NCI-H82 treated with DMSO at 0.1 percent for 48 hours (cell line): ENCODE data around the gene NOXO1.
"Not testable (repeated sequence)": the region's sequence is repeated elsewhere in the genome, so short reads cannot be mapped to it uniquely, and the experiment has no call there.

Source experiments
- DNase-seq: peaks from one replicate; lab custom pipeline; 2025; ENCODE audit not compliant: unreplicated experiment; lab: John Stamatoyannopoulos, UW

NOXO1 gene

GRCh38 chr16:1963806-1964505 lies 17.3 kb downstream of the NOXO1 start:
- DNase-seq: no peak

DNA sequence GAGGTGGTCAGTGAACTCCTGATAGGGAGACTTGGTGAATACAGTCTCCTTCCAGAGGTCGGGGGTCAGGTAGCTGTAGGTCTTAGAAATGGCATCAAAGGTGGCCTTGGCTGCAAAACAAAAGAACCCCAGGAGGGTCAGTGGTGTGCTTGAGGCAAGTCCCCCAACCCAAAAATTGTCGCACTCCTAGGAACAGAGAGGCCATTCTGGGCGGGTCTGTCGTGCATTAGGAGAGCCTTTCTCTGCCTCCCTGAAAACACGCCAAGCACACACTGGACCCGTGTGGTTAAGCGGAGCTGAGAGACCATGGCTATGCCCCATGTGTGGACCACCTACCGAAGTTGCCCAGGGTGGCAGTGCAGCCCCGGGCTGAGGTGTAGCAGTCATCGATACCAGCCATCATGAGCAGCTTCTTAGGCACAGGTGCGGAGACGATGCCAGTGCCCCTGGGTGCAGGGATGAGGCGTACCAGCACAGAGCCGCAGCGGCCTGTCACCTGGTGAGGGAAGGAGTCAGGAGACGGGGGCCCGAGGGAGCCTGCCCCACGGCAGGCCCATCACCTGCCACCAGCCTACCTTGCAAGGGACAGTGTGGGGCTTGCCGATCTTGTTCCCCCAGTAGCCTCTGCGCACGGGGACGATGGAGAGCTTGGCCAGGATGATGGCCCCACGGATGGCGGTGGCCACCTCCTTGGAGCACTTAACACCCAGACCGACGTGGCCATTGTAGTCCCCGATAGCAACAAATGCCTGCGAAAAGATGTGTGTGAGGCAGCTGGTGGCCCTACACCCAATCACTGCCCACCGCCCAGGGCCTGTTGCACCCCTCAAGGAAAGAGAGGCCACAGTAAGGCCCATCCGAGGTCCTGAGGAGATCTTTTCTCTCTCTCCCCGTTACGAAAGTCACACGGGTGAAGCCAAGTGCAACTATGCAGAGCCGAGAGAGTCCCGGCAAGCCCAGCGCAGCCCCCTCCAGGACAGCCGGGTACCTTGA lies 18.8 kb downstream of the NOXO1 start:
- not testable (repeated sequence) for DNase-seq

GRCh38 chr16:1961651-1962067 lies 19.6 kb downstream of the NOXO1 start:
- no peak for DNase-seq

DNA sequence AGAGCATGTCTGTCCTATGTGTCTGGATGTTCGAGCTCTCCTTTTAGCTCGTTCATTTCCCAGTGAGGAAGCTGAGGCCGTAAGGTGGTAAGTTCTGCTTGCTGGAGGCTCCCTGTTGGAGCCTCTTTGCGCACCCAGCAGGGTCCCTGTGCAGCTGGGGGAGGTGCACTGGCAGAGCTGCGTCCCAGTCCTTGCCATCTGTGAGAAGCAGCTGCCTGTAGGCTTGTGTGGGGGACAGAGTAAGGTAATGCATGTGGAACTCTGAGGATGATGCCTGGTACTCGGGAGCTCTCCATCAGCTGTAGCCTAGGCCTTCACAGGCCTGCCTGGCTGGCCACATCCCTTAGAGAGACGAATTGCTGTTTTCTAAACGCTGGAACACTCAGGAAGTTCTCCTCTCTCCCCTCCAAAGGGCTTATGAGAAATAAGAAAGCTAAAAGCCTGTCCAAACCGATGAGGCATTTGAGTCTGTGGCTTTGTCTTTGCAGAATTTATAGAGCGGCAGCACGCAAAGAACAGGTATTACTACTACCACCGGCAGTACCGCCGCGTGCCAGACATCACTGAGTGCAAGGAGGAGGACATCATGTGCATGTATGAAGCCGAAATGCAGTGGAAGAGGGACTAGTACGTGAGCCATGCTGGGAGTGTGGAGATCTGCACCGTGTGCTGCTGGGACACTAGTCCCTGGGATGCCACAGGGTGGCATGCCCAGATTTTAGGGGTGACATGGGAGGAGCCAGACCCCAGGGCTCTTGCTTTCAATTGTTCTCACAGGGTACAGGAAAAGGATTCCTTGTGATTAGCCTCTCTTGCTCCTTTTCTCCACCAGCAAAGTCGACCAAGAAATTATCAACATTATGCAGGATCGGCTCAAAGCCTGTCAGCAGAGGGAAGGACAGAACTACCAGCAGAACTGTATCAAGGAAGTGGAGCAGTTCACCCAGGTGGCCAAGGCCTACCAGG lies 20.3 kb downstream of the NOXO1 start:
- DNase-seq: peak; percentile 62

- peak; percentile 51 for DNase-seq
Measured at GRCh38 chr16:1959269-1960039, 21.8 kb downstream of the NOXO1 start, which contains the start of gene NDUFB10. NDUFB10 (plus strand) TSS chr16:1959538; CDS start chr16:1959625, 87 bp downstream.

DNA sequence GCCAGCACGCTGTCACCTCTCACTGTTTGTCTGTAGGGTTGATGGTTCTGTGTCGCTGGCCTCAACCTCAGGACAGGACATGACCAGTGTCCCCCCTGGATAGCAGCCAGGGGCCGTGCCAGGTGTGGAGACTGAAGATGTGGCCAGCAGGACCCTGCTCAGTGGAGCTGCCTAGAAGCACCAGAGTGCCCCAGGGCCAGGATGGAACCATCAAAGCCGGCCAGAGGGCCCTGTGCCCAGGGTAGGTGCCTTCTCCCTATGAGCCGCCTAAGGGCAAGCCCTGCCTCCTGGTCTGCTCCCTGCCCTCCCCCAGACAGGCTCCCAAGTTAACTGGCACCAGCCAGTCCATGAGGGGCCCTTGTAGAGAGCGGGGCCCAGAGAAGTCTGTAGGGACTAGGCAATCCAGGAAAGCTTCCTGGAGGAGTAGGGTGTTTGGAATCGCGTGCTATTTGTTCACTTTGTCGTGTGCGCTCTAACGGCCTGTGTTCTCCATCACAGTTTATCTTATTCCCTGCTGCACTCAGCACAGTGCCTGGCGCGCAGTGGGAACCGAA lies 22.5 kb downstream of the NOXO1 start:
- no peak for DNase-seq

GRCh38 chr16:1958143-1958491 lies 23.2 kb downstream of the NOXO1 start:
- not testable (repeated sequence) for DNase-seq

DNA sequence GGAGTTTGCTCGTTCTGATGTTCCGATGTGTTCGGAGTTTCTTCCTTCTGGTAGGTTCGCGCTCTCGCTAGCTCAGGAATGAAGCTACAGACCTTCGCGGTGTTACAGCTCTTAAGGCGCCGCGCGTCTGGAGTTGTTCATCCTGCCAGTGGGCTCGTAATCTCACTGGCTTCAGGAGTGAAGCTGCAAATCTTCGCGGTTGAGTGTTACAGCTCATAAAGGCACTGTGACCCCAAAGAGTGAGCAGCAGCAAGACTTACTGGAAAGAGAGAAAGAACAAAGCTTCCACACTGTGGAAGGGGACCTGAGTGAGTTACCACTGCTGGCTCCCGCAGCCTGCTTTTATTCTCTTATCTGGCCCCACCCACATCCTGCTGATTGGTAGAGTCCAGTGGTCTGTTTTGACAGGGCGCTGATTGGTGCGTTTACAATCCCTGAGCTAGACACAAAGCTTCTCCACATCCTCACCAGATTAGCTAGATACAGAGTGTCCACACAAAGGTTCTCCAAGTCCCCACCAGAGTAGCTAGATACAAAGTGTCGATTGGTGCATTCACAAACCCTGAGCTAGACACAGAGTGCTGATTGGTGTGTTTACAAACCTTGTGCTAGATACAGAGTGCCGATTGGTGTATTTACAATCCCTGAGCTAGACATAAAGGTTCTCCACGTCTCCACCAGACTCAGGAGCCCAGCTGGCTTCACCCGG lies 23.7 kb downstream of the NOXO1 start:
- not testable (repeated sequence) for DNase-seq

GRCh38 chr16:1953734-1954133 lies 27.5 kb downstream of the NOXO1 start:
- no peak for DNase-seq

- DNase-seq: no peak
Measured at GRCh38 chr16:1950559-1950958, 30.7 kb downstream of the NOXO1 start.

GRCh38 chr16:1950047-1950446 lies 31.2 kb downstream of the NOXO1 start:
- DNase-seq: no peak

DNA sequence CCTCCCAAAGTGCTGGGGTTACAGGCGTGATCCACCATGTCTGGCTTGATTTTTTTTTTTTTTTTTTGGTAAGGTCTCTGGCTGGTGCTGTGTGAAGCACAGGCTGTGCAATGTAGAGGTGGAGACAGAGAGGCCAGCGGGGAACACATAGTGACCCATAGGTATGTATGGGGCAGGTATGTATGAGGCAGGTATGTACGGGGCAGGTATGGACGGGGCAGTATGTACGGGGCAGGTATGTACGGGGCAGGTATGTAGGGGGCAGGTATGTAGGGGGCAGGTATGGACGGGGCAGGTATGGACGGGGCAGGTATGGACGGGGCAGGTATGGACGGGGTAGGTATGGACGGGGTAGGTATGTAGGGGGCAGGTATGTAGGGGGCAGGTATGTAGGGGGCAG lies 31.8 kb downstream of the NOXO1 start:
- DNase-seq: no peak

DNA sequence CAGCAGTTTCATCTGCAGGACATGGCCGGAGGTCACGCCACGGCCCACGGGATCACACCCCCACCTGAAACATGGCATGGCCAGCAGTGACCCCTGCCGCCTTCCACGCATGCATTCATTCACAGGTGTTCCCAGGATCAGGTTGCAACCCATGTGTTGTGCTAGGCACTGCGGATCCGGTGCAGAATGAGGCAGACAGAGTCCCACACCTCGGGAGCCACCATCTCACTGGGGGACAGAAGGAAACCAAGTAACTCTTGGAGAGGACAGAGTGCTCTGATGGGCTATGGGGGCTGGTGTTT lies 33.9 kb downstream of the NOXO1 start:
- DNase-seq: no peak

DNA sequence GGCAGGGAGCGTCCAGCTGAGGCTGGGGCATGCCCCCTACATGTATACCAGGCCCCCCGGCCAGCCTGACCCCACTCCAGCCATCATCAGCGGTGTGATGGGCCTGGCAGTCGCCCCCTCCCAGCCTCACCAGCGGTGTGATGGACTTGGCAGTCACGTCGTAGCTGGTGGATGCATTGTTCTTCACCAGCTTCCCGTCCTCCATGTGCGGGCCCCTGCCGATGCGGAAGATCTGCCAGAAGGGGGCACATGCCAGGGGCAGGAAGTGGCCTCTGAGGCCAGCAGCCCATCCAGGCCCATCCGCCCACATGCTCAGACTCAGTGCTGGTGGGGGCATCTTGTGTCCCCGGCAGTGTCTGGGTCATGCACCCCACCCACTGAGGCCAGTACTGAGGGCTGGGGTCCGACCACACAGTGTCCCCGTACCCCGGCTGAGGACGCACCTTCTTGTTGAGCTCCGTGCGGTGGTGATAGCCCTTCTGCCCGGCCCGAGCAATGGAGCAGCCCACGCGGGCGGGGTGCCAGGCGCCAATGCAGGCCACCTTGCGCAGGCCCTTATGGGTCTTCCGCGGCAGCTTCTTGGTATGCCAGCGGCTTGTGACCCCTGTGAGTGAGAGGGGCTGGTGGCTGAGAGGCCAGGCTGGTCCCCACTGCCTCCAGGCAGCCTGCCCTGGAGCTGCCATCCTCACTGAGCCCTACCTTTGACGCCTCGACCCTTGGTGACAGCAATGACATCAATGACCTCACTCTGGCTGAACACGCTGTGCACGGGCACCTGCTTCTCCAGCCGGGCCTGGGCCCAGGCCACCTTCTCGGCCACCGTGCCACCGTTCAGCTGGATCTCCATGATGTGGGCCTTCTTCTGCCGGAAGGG lies 34.5 kb downstream of the NOXO1 start:
- DNase-seq: no peak

DNA sequence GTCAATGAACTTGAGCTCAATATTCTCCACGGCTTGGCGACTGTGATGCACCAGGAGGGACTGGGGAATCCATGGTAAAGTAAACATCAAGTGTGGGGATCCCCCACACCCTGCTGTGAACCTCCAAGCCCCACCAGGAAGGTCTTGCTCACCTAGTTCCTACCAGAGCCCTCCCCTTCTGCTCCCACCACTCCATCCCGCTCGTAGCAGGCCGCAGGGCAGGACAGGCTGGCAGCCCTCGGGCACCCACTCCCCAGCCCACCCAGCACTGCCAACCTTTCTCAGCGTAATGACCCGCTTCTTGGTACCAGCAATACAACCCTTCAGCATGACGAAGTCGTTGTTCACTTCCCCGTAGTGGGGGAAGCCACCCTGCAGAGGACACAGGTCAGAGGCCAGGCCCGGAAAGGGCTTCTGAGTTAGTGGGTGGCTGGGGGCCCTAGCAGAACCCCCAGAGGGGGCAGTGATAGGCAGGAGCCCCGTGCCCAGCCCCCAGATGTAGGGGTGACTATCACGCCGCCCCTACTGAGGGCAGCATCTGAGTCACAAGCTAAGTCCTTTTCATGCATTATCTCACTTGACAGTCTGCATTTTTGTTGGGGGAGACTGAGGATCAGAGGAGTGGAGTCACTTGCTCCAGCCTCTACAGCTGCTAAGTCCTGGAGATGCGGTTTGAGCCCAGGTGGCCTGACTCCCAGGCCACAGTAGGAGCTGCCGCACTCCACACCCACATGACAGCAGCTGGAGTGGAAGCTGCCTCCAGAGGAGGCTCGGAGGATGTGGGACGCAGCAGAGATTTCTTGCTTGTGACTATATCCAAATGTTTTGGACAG lies 35.5 kb downstream of the NOXO1 start:
- DNase-seq: no peak

- no peak for DNase-seq
Measured at GRCh38 chr16:1944612-1945199, 36.6 kb downstream of the NOXO1 start.
